Hepatocyte (in vitro differentiated cells): ENCODE data around the gene RPTOR. TPM values are rescaled to one million over a fixed set of nuclear protein-coding genes. Genes with fewer than 3 reads are reported as not detected.

Experiments used
- DNase-seq: peaks from one replicate; pipeline ENCODE4 v3.0.0-alpha.2; 2016; ENCODE audit warnings: low spot score
- H2AFZ ChIP-seq: fragments of 200-600 bp; sonication (generic); 2 replicates; pipeline ENCODE4 v1.6.0; 2016; ENCODE audit warnings: antibody characterized with exemption, mild to moderate bottlenecking
- H3K27ac ChIP-seq: fragments of 200-600 bp; sonication (generic); 2 replicates; pipeline ENCODE4 v1.5.1; 2016; ENCODE audit warnings: mild to moderate bottlenecking
- H3K27me3 ChIP-seq: fragments of 200-600 bp; sonication (generic); 2 replicates; pipeline ENCODE4 v1.6.1; 2016
- H3K36me3 ChIP-seq: fragments of 200-600 bp; sonication (generic); replicated peaks from 2 replicates; pipeline ENCODE4 v1.5.1; 2016; ENCODE audit warnings: low read depth; ENCODE audit not compliant: insufficient read depth
- H3K4me1 ChIP-seq: fragments of 200-600 bp; sonication (generic); 2 replicates; pipeline ENCODE4 v1.5.1; 2016; ENCODE audit warnings: mild to moderate bottlenecking, moderate library complexity; ENCODE audit not compliant: insufficient read depth
- H3K4me2 ChIP-seq: fragments of 200-600 bp; sonication (generic); 2 replicates; pipeline ENCODE4 v1.6.0; 2016
- H3K4me3 ChIP-seq: fragments of 200-600 bp; sonication (generic); 2 replicates; pipeline ENCODE4 v1.5.1; 2016; ENCODE audit warnings: mild to moderate bottlenecking
- H3K79me2 ChIP-seq: fragments of 200-600 bp; sonication (generic); 2 replicates; pipeline ENCODE4 v1.6.0; 2017; ENCODE audit warnings: mild to moderate bottlenecking
- H3K9me2 ChIP-seq: fragments of 200-600 bp; sonication (generic); replicated peaks from 2 replicates; pipeline ENCODE4 v1.6.0; 2017; ENCODE audit warnings: mild to moderate bottlenecking; ENCODE audit not compliant: insufficient read depth
- H3K9me3 ChIP-seq: fragments of 200-600 bp; sonication (generic); 2 replicates; pipeline ENCODE4 v1.5.1; 2016; ENCODE audit warnings: low read depth, mild to moderate bottlenecking
- H4K20me1 ChIP-seq: fragments of 200-600 bp; sonication (generic); 2 replicates; pipeline ENCODE4 v1.6.0; 2016; ENCODE audit warnings: mild to moderate bottlenecking; ENCODE audit not compliant: insufficient read depth, poor library complexity, severe bottlenecking
- EZH2 ChIP-seq: fragments of 200-600 bp; sonication (generic); IDR thresholded peaks from 2 replicates; pipeline ENCODE4 v1.6.1; 2016; ENCODE audit warnings: antibody characterized with exemption, mild to moderate bottlenecking, borderline replicate concordance
- EZH2phosphoT487 ChIP-seq: fragments of 200-600 bp; sonication (generic); IDR thresholded peaks from one replicate; pipeline ENCODE4 v1.6.1; 2018; ENCODE audit warnings: antibody characterized with exemption, mild to moderate bottlenecking, low read depth, moderate library complexity; ENCODE audit not compliant: unreplicated experiment, severe bottlenecking
- WGBS: methylation state at CpG from one replicate; pipeline ENCODE4 v1.1.6; 2016; ENCODE audit warnings: low lambda C conversion rate; ENCODE audit errors: missing lambda C conversion rate; 5-methylcytosine and 5-hydroxymethylcytosine counted together
- polyA plus RNA-seq: library from polyadenylated mRNA; unstranded; fragments of >200 nt; fragmentation: Nextera tagmentation; extraction: Ambion mirVana; gene quantifications from 2 replicates; pipeline ENCODE4 v1.2.1, GENCODE V29; 2016
- total RNA-seq: library from RNA; depleted of rRNA; stranded (reverse); fragments of >200 nt; gene quantifications from 2 replicates; pipeline ENCODE4 v1.2.3, GENCODE V29; 2014
- TF ChIP-seq, protein P1 (sequence below): fragments of 200-600 bp; sonication (generic); IDR thresholded peaks from 2 replicates; pipeline ENCODE4 v1.5.1; 2016; ENCODE audit warnings: antibody characterized with exemption, mild to moderate bottlenecking; ENCODE audit not compliant: poor library complexity

Gene RPTOR
- total and polyA plus RNA-seq, 2 experiments from 2014 or later: 14.1 to 20.6 TPM

DNA sequence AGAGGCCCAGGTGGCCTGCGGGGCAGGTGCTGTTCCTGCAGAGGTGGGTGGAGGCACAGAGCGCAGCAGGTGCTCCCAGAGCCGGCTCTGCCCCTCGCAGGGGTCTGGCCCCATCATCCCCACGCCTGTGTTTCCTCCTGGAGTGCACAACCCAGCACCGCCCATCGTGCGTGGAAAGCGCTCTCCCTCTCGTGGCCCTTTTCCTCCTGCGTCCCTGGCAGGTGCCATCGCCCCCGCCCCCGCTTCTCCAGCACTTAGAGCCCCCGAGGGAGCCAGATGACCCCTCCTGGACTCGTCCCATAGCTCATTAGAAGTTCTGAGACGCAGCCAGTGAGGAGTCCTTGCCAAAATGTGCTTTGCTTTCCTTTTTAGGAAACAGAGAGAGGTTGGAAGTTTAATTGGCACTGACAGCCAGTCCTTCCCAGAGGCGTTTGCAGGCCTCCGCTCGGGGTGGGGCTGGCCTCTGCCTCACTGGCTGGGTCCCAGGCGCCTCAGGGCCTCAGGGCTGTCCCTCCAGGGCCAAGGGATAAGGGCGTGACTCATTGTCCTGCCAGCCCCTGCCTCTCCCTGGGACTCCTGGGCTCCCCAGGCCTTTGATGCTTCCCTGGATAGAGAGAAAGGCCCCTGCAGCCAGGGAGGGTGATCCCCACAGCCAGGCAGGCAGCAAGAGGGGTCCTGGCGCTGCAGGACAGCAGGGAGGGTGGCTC is 414.8 kb downstream of the RPTOR start:
- H3K4me2 ChIP-seq: no peak overlapping the region
- no peak overlapping the region for H2AFZ ChIP-seq
- DNase-seq: no peak
- H3K27me3 ChIP-seq: no peaks in the 10 kb centered on the region
- no peak overlapping the region for H3K4me3 ChIP-seq
- H3K36me3 ChIP-seq: no peaks in the 10 kb centered on the region
- H3K27ac ChIP-seq: peak overlapping the region; percentile 9
- H3K9me2 ChIP-seq: no peaks in the 10 kb centered on the region
- no peaks in the 10 kb centered on the region for H4K20me1 ChIP-seq
- TF ChIP-seq EZH2 (no peak), EZH2phosphoT487 (no peak)
- TF ChIP-seq, protein P1, sequence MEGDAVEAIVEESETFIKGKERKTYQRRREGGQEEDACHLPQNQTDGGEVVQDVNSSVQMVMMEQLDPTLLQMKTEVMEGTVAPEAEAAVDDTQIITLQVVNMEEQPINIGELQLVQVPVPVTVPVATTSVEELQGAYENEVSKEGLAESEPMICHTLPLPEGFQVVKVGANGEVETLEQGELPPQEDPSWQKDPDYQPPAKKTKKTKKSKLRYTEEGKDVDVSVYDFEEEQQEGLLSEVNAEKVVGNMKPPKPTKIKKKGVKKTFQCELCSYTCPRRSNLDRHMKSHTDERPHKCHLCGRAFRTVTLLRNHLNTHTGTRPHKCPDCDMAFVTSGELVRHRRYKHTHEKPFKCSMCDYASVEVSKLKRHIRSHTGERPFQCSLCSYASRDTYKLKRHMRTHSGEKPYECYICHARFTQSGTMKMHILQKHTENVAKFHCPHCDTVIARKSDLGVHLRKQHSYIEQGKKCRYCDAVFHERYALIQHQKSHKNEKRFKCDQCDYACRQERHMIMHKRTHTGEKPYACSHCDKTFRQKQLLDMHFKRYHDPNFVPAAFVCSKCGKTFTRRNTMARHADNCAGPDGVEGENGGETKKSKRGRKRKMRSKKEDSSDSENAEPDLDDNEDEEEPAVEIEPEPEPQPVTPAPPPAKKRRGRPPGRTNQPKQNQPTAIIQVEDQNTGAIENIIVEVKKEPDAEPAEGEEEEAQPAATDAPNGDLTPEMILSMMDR: no peak
- 86% methylated on average over 17 of the region's 23 CpGs for WGBS
- H3K79me2 ChIP-seq: no peaks in the 10 kb centered on the region
- H3K9me3 ChIP-seq: no peaks in the 10 kb centered on the region
- no peaks in the 10 kb centered on the region for H3K4me1 ChIP-seq

DNA sequence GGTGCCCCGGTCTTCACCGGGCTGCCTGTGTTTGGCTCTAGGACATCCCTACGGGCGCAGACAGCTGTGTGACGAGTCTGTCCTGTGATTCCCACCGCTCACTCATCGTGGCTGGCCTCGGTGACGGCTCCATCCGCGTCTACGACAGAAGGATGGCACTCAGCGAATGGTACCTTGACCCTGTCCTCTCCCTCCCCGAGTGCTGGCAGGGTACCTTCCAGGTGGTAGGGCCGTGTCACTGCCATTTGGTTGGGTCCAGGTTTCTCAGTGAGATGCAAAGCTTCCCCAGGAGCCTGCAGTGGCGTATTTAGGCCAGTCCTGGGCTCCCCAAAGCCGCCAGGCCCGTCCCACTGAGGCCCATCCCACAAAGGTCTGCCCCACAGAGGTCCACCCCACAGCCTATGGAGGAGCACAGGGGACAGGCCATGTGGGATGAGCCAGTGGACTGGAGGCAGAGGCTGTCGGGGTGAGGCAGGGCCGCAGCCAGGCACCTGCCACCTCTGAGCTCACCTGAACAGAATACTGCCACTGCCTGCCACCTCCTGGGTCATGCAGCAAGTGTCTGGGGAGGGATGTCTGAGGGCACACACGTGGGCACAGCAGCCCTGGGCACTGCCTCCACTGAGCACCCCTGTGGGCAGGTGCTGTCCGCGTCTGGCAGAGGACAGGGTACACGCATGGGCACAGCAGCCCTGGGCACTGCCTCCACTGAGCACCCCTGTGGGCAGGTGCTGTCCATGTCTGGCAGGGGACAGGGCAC is 415.6 kb downstream of the RPTOR start:
- Histone ChIP-seq H4K20me1 (no peaks in the 10 kb centered on the region), H3K27ac (peak overlapping the region; percentile 9), H3K9me2 (no peaks in the 10 kb centered on the region), H2AFZ (no peak overlapping the region), H3K4me3 (no peak overlapping the region), H3K9me3 (no peaks in the 10 kb centered on the region), H3K4me1 (no peaks in the 10 kb centered on the region), H3K27me3 (no peaks in the 10 kb centered on the region), H3K36me3 (no peaks in the 10 kb centered on the region), H3K79me2 (no peaks in the 10 kb centered on the region), H3K4me2 (no peak overlapping the region)
- 97% methylated on average over 24 of the region's 24 CpGs for WGBS
- TF ChIP-seq, protein P1: no peak
- TF ChIP-seq EZH2: no peak
- no peak for TF ChIP-seq EZH2phosphoT487
- no peak for DNase-seq

DNA sequence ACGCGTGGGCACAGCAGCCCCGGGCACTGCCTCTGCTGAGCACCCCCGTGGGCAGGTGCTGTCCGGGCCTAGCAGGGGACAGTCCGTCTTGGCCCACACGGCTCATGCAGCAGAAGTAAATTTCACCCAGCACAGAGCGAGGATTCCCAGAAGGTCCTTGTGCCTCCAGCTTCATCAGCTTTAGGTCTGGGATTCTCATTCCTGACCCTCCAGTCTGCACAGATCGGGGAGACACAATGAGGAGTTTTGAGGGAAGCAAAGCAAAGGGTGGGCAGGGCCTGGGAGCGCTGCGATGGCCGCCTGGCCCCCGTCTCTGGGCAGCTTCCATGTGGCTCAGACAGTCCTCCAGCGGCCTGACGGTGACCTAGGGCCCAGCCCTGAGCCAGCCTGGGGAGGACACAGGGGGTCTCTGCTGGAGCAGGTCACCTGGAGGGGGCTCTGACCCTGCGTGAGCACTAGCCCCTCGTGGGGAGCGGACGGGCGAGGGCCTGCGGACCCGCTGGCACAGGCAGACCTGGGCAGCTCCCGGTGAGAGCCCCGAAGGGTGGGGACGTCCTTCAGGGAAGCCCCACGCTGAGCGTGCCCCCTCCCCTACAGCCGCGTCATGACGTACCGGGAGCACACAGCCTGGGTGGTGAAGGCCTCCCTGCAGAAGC is 416.3 kb downstream of the RPTOR start:
- Histone ChIP-seq H3K9me3 (no peaks in the 10 kb centered on the region), H3K4me3 (no peak overlapping the region), H3K4me1 (no peaks in the 10 kb centered on the region), H3K27me3 (no peaks in the 10 kb centered on the region), H4K20me1 (no peaks in the 10 kb centered on the region), H3K4me2 (no peak overlapping the region), H3K79me2 (no peaks in the 10 kb centered on the region), H3K9me2 (no peaks in the 10 kb centered on the region), H3K36me3 (no peaks in the 10 kb centered on the region), H2AFZ (no peak overlapping the region), H3K27ac (no peak overlapping the region)
- 96% methylated on average over 29 of the region's 31 CpGs for WGBS
- TF ChIP-seq EZH2phosphoT487 (no peak), EZH2 (no peak)
- TF ChIP-seq, protein P1: no peak
- no peak for DNase-seq
